SJCRH30 (cell line): Measurements from ENCODE around the gene UAP1L1. TPM values are rescaled to one million over a fixed set of nuclear protein-coding genes. Genes with fewer than 3 reads are reported as not detected.
"Not testable (repeated sequence)": the region's sequence is repeated elsewhere in the genome, so short reads cannot be mapped to it uniquely, and the experiment has no call there.

Source experiments
- DNase-seq, 2 experiments: peaks; one replicate each; pipeline ENCODE4 v3.0.0-alpha.2; 2015 to 2020
- H3K27ac ChIP-seq: fragments of 250-450 bp; sonication (Bioruptor Pico); 2 replicates; pipeline ENCODE4 v1.5.1; 2020; ENCODE audit warnings: mild to moderate bottlenecking, moderate library complexity
- H3K27me3 ChIP-seq: fragments of 250-450 bp; sonication (Bioruptor Pico); 2 replicates; pipeline ENCODE4 v1.5.1; 2020; ENCODE audit warnings: mild to moderate bottlenecking, moderate library complexity
- H3K36me3 ChIP-seq: fragments of 250-450 bp; sonication (Bioruptor Pico); 2 replicates; pipeline ENCODE4 v1.5.1; 2020; ENCODE audit warnings: mild to moderate bottlenecking, moderate library complexity
- H3K4me1 ChIP-seq: fragments of 250-450 bp; sonication (Bioruptor Pico); 2 replicates; pipeline ENCODE4 v1.5.1; 2020; ENCODE audit warnings: mild to moderate bottlenecking, moderate library complexity
- H3K4me3 ChIP-seq: fragments of 250-450 bp; sonication (Bioruptor Pico); 2 replicates; pipeline ENCODE4 v1.5.1; 2020; ENCODE audit warnings: mild to moderate bottlenecking, moderate library complexity
- H3K9me3 ChIP-seq: fragments of 250-450 bp; sonication (Bioruptor Pico); replicated peaks from 2 replicates; pipeline ENCODE4 v1.5.1; 2020; ENCODE audit warnings: mild to moderate bottlenecking, moderate library complexity
- total RNA-seq: library from RNA; depleted of rRNA; stranded (reverse); fragments of >200 nt; shearing (Covaris generic); gene quantifications from 2 replicates; pipeline ENCODE4 v1.2.3, GENCODE V29; 2014

The UAP1L1 gene
- total RNA-seq, 1 experiment from 2014 or later: 13.8 TPM

DNA sequence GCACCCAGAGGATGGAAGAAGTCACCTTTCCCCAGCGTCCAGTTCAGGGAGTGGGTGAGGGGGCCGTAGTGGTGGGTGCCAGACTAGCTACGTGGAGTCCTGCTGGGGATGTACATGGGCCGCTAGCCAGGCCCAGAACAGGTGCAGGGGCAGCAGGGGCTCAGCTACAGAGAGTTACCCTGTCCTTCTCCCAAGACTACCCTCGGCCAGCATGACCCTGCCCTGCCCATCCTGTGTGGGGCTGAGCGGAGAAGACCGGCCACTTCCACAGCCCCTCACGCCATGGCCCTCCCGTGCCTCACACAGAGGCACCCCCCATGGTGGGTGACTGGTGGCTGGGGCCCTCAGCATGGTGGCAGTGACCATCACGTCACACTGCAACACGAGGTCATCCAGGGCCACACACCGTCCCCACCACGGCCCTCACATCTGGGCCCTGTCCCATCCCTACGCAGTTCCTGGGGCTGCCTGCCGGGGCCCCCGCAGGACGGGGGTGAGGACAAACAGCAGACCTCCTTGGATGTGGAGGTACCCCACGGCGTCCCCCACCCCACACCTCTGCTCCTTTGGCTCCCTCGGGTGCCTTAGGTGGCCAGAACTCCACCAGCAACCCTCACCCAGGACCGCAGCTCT, 38.2 kb downstream of the UAP1L1 start:
- peaks cover 8% of the 10 kb centered on the region; the same call in 1 of the 2 replicates for H3K4me1 ChIP-seq
- H3K4me3 ChIP-seq: no peak overlapping the region
- H3K36me3 ChIP-seq: 0 out of 2 replicates have a peak, but pooled peaks cover under 1% of the 10 kb centered on the region

DNA sequence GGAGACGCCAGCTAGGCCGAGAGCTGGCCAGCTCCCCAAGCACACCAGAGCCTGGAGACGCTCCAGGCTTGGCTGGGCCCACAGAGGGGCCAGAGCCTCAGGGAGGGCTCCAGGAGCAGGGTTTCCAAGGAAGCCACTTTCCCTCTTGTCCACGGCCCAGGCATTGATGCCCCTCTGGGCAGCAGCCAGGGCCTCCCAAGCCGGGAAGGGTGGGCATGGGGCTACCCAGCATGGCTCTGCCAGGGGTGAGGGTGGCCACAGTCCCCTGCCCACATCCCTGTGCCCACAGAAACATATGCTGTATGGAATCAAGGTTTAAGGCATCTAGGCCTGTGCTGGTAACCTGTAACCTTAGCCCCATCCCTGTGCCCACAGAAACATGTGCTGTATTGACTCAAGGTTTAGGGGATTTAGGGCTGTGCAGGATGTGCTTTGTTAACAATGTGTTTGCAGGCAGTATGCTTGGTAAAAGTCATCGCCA, 38.8 kb downstream of the UAP1L1 start:
- Histone ChIP-seq H3K36me3 (no peaks in the 10 kb centered on the region), H3K4me3 (no peak overlapping the region), H3K4me1 (peaks cover 8% of the 10 kb centered on the region; the same call in 1 of the 2 replicates), H3K27me3 (peaks cover 14% of the 10 kb centered on the region; the same call in 1 of the 2 replicates), H3K9me3 (no peaks in the 10 kb centered on the region), H3K27ac (no peak overlapping the region)
- DNase-seq: peak in 1 of 2 experiments; percentile 51

More for the DNA sequence above, 38.2 kb downstream of the UAP1L1 start:
- peak in 1 of 2 experiments; percentile 27 for DNase-seq
- Histone ChIP-seq H3K9me3 (no peaks in the 10 kb centered on the region), H3K27ac (no peak overlapping the region), H3K27me3 (peaks cover 14% of the 10 kb centered on the region; the same call in 1 of the 2 replicates)

DNA sequence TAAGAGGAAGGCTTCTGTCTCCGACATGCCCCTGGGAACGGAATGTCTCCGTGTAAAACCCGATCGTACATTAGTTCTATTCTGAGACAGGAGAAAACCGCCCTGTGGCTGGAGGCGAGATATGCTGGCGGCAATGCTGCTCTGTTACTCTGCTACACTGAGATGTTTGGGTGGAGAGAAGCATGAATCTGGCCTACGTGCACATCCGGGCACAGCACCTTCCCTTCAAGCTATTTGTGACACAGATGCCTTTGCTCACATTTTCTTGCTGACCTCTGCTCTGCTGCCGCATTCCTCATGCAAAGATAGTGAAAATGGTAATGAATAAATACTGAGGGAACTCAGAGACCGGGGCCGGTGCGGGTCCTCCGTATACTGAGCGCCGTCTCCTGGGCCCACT, 39.4 kb downstream of the UAP1L1 start:
- H3K27me3 ChIP-seq: peaks cover 14% of the 10 kb centered on the region; the same call in 1 of the 2 replicates
- peaks cover 8% of the 10 kb centered on the region; the same call in 1 of the 2 replicates for H3K4me1 ChIP-seq
- DNase-seq: no peak
- no peak overlapping the region for H3K27ac ChIP-seq
- no peaks in the 10 kb centered on the region for H3K9me3 ChIP-seq
- no peak overlapping the region for H3K4me3 ChIP-seq
- no peaks in the 10 kb centered on the region for H3K36me3 ChIP-seq

GRCh38 chr9:137117269-137117731, 40.0 kb downstream of the UAP1L1 start:
- Histone ChIP-seq H3K27ac (no peak overlapping the region), H3K36me3 (no peaks in the 10 kb centered on the region), H3K27me3 (peaks cover 14% of the 10 kb centered on the region; the same call in 1 of the 2 replicates), H3K4me1 (peaks cover 10% of the 10 kb centered on the region; the same call in 1 of the 2 replicates), H3K9me3 (no peaks in the 10 kb centered on the region), H3K4me3 (no peak overlapping the region)
- DNase-seq: no peak

- not testable (repeated sequence) for H3K4me1 ChIP-seq, H3K36me3 ChIP-seq, H3K4me3 ChIP-seq, H3K27ac ChIP-seq, DNase-seq, H3K9me3 ChIP-seq
- peaks cover 14% of the 10 kb centered on the region; the same call in 1 of the 2 replicates for H3K27me3 ChIP-seq
Observed at GRCh38 chr9:137118092-137118603, 40.8 kb downstream of the UAP1L1 start.

DNA sequence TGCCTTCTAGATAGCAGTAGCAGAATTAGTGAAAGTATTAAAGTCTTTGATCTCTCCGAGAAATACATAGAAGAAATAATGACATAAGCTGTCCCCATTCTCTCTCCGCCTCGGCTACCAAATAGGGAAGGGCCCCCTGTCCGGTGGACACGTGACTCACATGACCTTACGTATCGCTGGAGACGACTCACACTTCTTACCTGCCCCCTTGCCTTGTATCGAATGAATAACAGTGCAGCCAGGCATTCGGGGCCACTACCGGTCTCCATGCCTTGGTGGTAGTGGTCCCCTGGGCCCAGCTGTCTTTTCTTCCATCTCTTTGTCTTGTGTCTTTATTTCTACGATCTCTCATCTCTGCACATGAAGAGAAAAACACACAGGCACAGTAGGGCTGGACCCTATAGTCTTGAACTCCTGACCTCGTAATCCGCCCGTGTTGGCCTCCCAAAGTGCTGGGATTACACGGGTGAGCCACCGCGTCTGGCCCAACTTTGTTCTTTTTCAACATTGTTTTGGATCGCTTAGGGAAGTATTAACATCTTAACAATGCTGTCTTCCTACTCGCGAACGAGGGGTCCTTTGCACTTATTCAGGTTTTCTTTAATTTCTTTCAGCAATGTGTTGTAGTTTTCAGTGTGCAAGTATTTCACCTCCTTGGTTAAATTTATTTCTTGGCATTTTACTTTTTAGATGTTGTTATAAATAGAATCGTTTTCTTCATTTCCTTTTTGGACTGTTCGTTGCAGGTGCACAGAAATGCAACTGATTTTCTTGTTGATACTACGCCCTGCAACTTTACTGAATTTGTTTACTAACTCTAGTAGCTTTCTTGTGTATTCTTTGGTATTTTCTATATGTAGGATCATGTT, 44.8 kb downstream of the UAP1L1 start:
- not testable (repeated sequence) for H3K36me3 ChIP-seq, H3K4me1 ChIP-seq

DNA sequence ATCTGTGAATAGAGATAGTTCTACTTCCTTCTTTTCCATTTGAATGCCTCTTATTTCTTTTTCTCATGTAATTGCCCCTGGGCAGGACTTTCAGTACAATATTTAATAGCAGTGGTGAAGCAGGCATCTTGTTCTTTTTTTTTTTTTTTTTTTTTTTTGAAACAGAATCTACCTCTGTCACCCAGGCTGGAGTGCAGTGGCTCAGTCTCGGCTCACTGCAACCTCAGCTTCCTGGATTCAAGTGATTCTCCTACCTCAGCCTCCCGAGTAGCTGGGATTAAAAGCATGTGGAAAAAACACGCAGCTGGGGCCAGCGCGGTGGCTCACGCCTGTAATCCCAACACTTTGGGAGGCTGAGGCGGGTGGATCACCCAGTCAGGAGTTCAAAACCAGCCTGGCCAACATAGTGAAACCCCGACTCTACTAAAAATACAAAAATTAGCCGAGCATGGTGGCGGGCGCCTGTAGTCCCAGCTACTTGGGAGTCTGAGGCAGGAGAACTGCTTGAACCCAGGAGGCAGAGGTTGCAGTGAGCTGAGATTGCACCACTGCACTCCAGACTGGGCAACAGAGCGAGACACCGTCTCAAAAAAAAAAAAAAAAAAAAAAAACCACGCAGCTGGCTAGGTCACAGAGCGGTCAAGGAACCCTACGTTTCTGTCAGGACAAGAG, 45.6 kb downstream of the UAP1L1 start:
- not testable (repeated sequence) for H3K36me3 ChIP-seq, H3K4me3 ChIP-seq, H3K9me3 ChIP-seq, H3K4me1 ChIP-seq, H3K27ac ChIP-seq, H3K27me3 ChIP-seq, DNase-seq

More for the DNA sequence above, 44.8 kb downstream of the UAP1L1 start:
- not testable (repeated sequence) for H3K27ac ChIP-seq, DNase-seq, H3K4me3 ChIP-seq, H3K9me3 ChIP-seq, H3K27me3 ChIP-seq

- H3K27me3 ChIP-seq: no peaks in the 10 kb centered on the region
- peaks cover 6% of the 10 kb centered on the region; the same call in 1 of the 2 replicates for H3K4me1 ChIP-seq
- H3K27ac ChIP-seq: no peak overlapping the region
- DNase-seq: no peak
- H3K36me3 ChIP-seq: no peaks in the 10 kb centered on the region
- H3K4me3 ChIP-seq: no peak overlapping the region
- H3K9me3 ChIP-seq: no peaks in the 10 kb centered on the region
Observed at GRCh38 chr9:137123468-137123837, 46.1 kb downstream of the UAP1L1 start.

DNA sequence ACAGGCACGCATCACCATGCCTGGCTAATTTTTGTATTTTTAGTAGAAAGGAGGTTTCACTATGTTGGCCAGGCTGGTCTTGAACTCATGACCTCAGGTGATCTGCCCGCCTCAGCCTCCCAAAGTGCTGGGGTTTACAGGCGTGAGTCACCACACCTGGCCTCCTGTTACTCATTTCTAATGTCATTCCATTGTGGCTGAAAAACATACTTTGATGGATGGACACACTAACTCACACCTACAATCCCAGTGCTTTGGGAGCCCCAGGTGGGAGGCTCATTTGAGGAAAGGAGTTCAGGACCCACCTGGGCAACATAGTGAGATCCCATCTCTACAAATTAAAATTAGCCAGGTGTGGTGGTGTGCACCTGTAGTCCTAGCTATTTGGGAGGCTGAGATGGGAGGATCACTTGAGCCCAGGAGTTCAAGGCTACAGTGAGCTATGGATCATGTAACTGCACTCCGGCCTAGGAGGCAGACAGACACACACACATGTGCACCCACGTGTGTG, 46.7 kb downstream of the UAP1L1 start:
- not testable (repeated sequence) for H3K36me3 ChIP-seq, H3K27ac ChIP-seq, DNase-seq, H3K4me3 ChIP-seq, H3K27me3 ChIP-seq, H3K4me1 ChIP-seq, H3K9me3 ChIP-seq

GRCh38 chr9:137126786-137127185, 49.5 kb downstream of the UAP1L1 start:
- Histone ChIP-seq H3K9me3 (no peaks in the 10 kb centered on the region), H3K27me3 (no peaks in the 10 kb centered on the region), H3K4me1 (peaks cover 7% of the 10 kb centered on the region; the same call in 1 of the 2 replicates), H3K27ac (no peak overlapping the region), H3K4me3 (no peak overlapping the region), H3K36me3 (no peaks in the 10 kb centered on the region)
- no peak for DNase-seq

GRCh38 chr9:137127301-137128157, 50.2 kb downstream of the UAP1L1 start:
- Histone ChIP-seq H3K27me3 (no peaks in the 10 kb centered on the region), H3K4me1 (peaks cover 5% of the 10 kb centered on the region; the same call in 1 of the 2 replicates), H3K27ac (peak overlapping the region; percentile 42; the same call in 1 of the 2 replicates), H3K36me3 (no peaks in the 10 kb centered on the region), H3K4me3 (peak overlapping the region; percentile 68), H3K9me3 (no peaks in the 10 kb centered on the region)
- no peak for DNase-seq

DNA sequence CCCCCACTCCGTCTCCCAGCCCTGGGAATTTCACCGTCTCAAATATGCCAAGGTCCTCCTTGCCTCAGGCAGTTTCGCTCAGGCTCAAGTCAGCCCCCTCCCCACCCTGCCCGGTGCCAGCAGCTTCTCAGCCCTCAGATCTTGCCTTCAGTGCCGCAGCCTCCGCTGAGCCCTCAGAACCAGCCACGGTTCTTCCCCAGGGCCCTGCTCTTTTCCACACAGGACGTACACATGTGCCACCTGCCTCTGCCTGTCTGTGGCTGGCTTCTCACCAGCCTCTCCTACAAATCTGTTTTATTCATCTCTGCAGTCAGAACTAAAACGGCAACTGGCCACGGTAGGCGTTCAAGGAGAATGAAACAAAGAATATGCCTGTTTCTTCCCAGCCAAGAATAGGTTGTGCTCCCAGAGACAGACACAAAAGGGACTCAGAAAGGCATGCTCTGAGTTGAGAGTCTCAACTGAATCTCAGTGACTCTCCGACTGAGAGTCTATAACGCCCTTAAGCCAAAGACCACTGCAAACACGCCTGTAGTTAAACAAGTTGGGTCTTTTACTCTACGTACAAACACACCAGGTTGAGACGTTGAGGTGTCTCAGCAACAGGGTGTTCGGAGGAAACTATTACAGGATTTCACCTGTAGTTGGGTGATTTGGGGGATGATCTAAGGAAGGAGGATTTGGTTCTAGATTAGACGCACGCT, 51.0 kb downstream of the UAP1L1 start:
- Histone ChIP-seq H3K27ac (peak overlapping the region; percentile 42), H3K36me3 (no peaks in the 10 kb centered on the region), H3K4me3 (peak overlapping the region; percentile 68), H3K9me3 (no peaks in the 10 kb centered on the region), H3K4me1 (peaks cover 5% of the 10 kb centered on the region; the same call in 1 of the 2 replicates), H3K27me3 (no peaks in the 10 kb centered on the region)
- peak; percentile 78 to 87 for DNase-seq
